Neural progenitor cell (in vitro differentiated cells): ENCODE results near the gene SRPK3. TPM values are rescaled to one million over a fixed set of nuclear protein-coding genes. Genes with fewer than 3 reads are reported as not detected.

Experiments
- DNase-seq: peaks from one replicate; pipeline ENCODE4 v3.0.0-alpha.2; 2016; ENCODE audit warnings: low spot score
- H2AFZ ChIP-seq: fragments of 200-600 bp; sonication (generic); replicated peaks from 2 replicates; pipeline ENCODE4 v1.6.1; 2016; ENCODE audit warnings: antibody characterized with exemption
- H3F3A ChIP-seq: fragments of 200-600 bp; sonication (generic); 2 replicates; pipeline ENCODE4 v1.6.1; 2016; ENCODE audit warnings: antibody characterized with exemption, low read depth
- H3K27ac ChIP-seq: fragments of 200-600 bp; sonication (generic); 2 replicates; pipeline ENCODE4 v1.5.1; 2016; ENCODE audit warnings: mild to moderate bottlenecking
- H3K27me3 ChIP-seq: fragments of 200-600 bp; sonication (generic); 2 replicates; pipeline ENCODE4 v1.6.1; 2016; ENCODE audit warnings: mild to moderate bottlenecking, moderate library complexity
- H3K36me3 ChIP-seq: fragments of 200-600 bp; sonication (generic); 2 replicates; pipeline ENCODE4 v1.5.1; 2016
- H3K4me1 ChIP-seq: fragments of 200-600 bp; sonication (generic); 2 replicates; pipeline ENCODE4 v1.6.1; 2016; ENCODE audit warnings: mixed run types
- H3K4me2 ChIP-seq: fragments of 200-600 bp; sonication (generic); 2 replicates; pipeline ENCODE4 v1.6.1; 2016
- H3K4me3 ChIP-seq: fragments of 200-600 bp; sonication (generic); 2 replicates; pipeline ENCODE4 v1.5.1; 2016
- H3K79me2 ChIP-seq: fragments of 200-600 bp; sonication (generic); 2 replicates; pipeline ENCODE4 v1.6.1; 2016; ENCODE audit warnings: low read depth
- H3K9ac ChIP-seq: fragments of 200-600 bp; sonication (generic); 2 replicates; pipeline ENCODE4 v1.6.1; 2016
- H3K9me3 ChIP-seq: fragments of 200-600 bp; sonication (generic); 2 replicates; pipeline ENCODE4 v1.5.1; 2016; ENCODE audit warnings: low read depth
- H4K20me1 ChIP-seq: fragments of 200-600 bp; sonication (generic); 2 replicates; pipeline ENCODE4 v1.6.1; 2016; ENCODE audit warnings: low read depth
- H3K27ac Mint-ChIP-seq: 3 replicates; pipeline ENCODE4 v1.8.0; 2021; ENCODE audit warnings: mixed read lengths
- H3K27me3 Mint-ChIP-seq: 2 replicates; pipeline ENCODE4 v1.8.0; 2022; ENCODE audit warnings: low read depth, mild to moderate bottlenecking, inconsistent platforms, moderate library complexity, mixed read lengths; ENCODE audit not compliant: insufficient read depth
- H3K36me3 Mint-ChIP-seq: 3 replicates; pipeline ENCODE4 v1.8.0; 2021; ENCODE audit warnings: mixed read lengths
- H3K4me1 Mint-ChIP-seq: 3 replicates; pipeline ENCODE4 v1.8.0; 2021; ENCODE audit warnings: mixed read lengths
- H3K4me3 Mint-ChIP-seq: 3 replicates; pipeline ENCODE4 v1.8.0; 2021; ENCODE audit warnings: mild to moderate bottlenecking, moderate library complexity, mixed read lengths
- H3K9me3 Mint-ChIP-seq: 3 replicates; pipeline ENCODE4 v1.8.0; 2020; ENCODE audit warnings: mixed read lengths
- EZH2 ChIP-seq: fragments of 200-600 bp; sonication (generic); IDR thresholded peaks from 2 replicates; pipeline ENCODE4 v1.6.1; 2017; ENCODE audit warnings: antibody characterized with exemption, mild to moderate bottlenecking, moderate library complexity
- EZH2phosphoT487 ChIP-seq: fragments of 200-600 bp; sonication (generic); IDR thresholded peaks from 2 replicates; pipeline ENCODE4 v1.6.1; 2017; ENCODE audit warnings: antibody characterized with exemption
- total RNA-seq: library from RNA; depleted of rRNA; stranded (reverse); fragments of >200 nt; gene quantifications from 2 replicates; pipeline ENCODE4 v1.2.3, GENCODE V29; 2015; ENCODE audit warnings: low replicate concordance
- TF ChIP-seq, protein P1 (sequence below): fragments of 200-600 bp; sonication (generic); IDR thresholded peaks from 2 replicates; pipeline ENCODE4 v1.5.1; 2017; ENCODE audit warnings: antibody characterized with exemption, mild to moderate bottlenecking

Gene SRPK3
- total RNA-seq, 1 donor from 2014 or later, result not detected

DNA sequence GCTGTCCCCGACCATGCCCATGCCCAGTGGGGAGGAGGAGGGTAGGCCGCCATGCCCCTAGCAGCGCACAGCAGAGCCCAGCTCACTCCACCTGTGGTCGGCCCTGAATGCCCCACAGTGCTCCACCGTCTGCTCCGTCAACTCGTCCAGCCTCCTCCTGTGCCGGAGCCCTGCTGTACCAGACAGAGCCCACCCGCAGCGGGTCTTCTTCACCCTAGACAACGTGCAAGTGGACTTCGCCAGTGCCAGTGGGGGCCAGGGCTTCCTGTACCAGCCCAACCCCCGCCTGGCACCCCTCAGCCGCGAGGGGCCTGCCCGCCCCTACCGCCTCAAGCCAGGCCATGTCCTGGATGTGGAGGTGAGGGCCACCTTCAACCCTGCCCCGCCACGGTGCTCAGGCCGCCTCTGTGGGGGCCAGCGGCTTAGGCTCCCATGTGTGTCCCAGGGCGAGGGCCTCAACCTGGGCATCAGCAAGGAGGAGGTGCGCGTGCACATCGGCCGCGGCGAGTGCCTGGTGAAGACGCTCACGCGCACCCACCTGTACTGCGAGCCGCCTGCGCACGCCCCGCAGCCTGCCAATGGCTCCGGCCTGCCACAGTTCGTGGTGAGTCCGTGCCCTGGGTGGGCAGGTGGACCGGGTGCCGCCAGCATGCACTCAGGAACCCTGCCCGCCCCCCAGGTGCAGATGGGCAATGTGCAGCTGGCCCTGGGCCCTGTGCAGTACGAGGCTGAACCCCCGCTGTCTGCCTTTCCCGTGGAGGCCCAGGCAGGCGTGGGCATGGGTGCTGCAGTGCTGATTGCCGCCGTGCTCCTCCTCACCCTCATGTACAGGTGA lies 6.9 kb upstream of the SRPK3 start:
- peaks cover 5% of the 10 kb centered on the region for H3K9me3 Mint-ChIP-seq
- no peak overlapping the region for H3K27ac Mint-ChIP-seq
- peaks cover 2% of the 10 kb centered on the region for H3K27me3 Mint-ChIP-seq

DNA sequence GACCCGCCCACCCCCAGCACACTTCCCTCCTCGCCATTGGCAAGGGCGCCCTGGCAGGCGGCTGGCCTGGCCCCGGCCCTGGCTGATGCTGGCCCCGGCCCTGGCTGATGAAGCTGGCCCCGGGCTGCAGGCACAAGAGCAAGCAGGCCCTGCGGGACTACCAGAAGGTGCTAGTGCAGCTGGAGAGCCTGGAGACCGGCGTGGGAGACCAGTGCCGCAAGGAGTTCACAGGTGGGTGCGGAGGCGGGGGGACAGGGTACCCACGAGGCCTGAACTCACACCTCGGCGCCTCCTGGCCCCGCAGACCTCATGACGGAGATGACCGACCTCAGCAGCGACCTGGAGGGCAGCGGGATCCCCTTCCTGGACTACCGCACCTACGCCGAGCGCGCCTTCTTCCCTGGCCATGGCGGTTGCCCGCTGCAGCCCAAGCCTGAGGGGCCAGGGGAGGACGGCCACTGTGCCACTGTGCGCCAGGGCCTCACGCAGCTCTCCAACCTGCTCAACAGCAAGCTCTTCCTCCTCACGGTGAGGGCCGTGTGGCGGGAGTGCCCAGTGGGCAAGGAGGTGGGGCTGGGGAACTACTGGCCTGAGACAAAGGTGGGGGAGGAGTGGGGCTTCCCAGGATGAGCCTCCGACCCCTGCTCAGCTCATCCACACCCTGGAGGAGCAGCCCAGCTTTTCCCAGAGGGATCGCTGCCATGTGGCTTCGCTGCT lies 6.1 kb upstream of the SRPK3 start:
- H3K9me3 Mint-ChIP-seq, result peaks cover 5% of the 10 kb centered on the region

More for the DNA sequence above, 6.9 kb upstream of the SRPK3 start:
- no peak overlapping the region for H3K27ac ChIP-seq
- H3K4me3 ChIP-seq, result no peak overlapping the region
- TF ChIP-seq EZH2 (no peak), EZH2phosphoT487 (no peak)
- TF ChIP-seq, protein P1, sequence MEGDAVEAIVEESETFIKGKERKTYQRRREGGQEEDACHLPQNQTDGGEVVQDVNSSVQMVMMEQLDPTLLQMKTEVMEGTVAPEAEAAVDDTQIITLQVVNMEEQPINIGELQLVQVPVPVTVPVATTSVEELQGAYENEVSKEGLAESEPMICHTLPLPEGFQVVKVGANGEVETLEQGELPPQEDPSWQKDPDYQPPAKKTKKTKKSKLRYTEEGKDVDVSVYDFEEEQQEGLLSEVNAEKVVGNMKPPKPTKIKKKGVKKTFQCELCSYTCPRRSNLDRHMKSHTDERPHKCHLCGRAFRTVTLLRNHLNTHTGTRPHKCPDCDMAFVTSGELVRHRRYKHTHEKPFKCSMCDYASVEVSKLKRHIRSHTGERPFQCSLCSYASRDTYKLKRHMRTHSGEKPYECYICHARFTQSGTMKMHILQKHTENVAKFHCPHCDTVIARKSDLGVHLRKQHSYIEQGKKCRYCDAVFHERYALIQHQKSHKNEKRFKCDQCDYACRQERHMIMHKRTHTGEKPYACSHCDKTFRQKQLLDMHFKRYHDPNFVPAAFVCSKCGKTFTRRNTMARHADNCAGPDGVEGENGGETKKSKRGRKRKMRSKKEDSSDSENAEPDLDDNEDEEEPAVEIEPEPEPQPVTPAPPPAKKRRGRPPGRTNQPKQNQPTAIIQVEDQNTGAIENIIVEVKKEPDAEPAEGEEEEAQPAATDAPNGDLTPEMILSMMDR, result no peak
- no peak overlapping the region for H3K4me2 ChIP-seq
- H3K27me3 ChIP-seq, result no peaks in the 10 kb centered on the region
- H3K9me3 ChIP-seq, result no peaks in the 10 kb centered on the region
- no peak overlapping the region for H3K9ac ChIP-seq
- no peaks in the 10 kb centered on the region for H4K20me1 ChIP-seq
- no peak overlapping the region for H2AFZ ChIP-seq
- no peaks in the 10 kb centered on the region for H3K79me2 ChIP-seq
- no peaks in the 10 kb centered on the region for H3K36me3 ChIP-seq
- no peak for DNase-seq
- H3F3A ChIP-seq, result no peaks in the 10 kb centered on the region
- Mint-ChIP-seq H3K36me3 (no peaks in the 10 kb centered on the region), H3K4me1 (no peaks in the 10 kb centered on the region), H3K4me3 (no peak overlapping the region)
- no peaks in the 10 kb centered on the region for H3K4me1 ChIP-seq

DNA sequence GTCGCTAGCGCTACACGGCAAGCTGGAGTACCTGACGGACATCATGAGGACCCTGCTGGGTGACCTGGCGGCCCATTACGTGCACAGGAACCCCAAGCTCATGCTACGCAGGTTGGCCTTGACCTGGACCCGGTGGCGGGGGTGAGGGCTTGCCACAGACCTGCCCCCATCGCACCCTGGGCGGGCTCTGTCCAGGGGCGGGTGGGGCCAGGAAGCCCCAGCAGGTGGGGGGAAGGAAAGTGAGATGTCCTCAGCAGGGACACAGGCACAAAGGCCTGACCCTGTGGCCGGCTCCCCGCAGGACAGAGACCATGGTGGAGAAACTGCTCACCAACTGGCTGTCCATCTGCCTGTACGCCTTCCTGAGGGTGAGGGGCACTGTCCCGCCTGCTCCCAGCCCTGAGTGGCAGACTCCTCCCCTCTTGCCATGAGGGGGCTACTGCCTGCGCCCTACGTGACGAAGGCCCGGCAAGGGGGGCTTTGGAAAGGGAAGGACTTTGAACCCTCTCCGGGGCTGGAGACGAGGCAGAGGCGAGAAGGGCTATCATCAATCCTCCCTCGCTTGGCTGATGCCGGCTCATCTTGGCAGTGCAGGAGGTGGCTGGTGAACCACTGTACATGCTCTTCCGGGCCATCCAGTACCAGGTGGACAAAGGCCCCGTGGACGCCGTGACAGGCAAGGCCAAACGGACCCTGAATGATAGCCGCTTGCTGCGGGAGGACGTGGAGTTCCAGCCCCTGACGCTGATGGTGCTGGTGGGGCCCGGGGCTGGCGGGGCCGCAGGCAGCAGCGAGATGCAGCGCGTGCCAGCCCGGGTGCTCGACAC lies 5.3 kb upstream of the SRPK3 start:
- no peak for DNase-seq
- H4K20me1 ChIP-seq, result no peaks in the 10 kb centered on the region
- no peak overlapping the region for H3K9ac ChIP-seq
- H3K36me3 Mint-ChIP-seq, result no peaks in the 10 kb centered on the region
- TF ChIP-seq, protein P1, result no peak
- TF ChIP-seq EZH2 (no peak), EZH2phosphoT487 (no peak)
- H3K79me2 ChIP-seq, result no peaks in the 10 kb centered on the region
- H3K27me3 ChIP-seq, result no peaks in the 10 kb centered on the region
- peaks cover 2% of the 10 kb centered on the region for H3K27me3 Mint-ChIP-seq
- H3K27ac Mint-ChIP-seq, result no peak overlapping the region
- H3K4me1 ChIP-seq, result no peaks in the 10 kb centered on the region
- no peaks in the 10 kb centered on the region for H3F3A ChIP-seq
- H3K9me3 Mint-ChIP-seq, result peaks cover 4% of the 10 kb centered on the region
- H3K4me2 ChIP-seq, result no peak overlapping the region
- H3K4me3 Mint-ChIP-seq, result no peak overlapping the region
- H2AFZ ChIP-seq, result no peak overlapping the region
- no peak overlapping the region for H3K4me3 ChIP-seq
- H3K9me3 ChIP-seq, result no peaks in the 10 kb centered on the region
- no peak overlapping the region for H3K27ac ChIP-seq
- peaks cover 8% of the 10 kb centered on the region for H3K4me1 Mint-ChIP-seq
- H3K36me3 ChIP-seq, result no peaks in the 10 kb centered on the region

More for the DNA sequence above, 6.1 kb upstream of the SRPK3 start:
- no peak for TF ChIP-seq EZH2
- TF ChIP-seq EZH2phosphoT487, result no peak
- TF ChIP-seq, protein P1, result no peak
- no peaks in the 10 kb centered on the region for H3K4me1 ChIP-seq
- no peak for DNase-seq
- H3K27me3 ChIP-seq, result no peaks in the 10 kb centered on the region
- no peak overlapping the region for H3K27ac ChIP-seq
- no peak overlapping the region for H3K4me2 ChIP-seq
- H3K9ac ChIP-seq, result no peak overlapping the region
- H4K20me1 ChIP-seq, result no peaks in the 10 kb centered on the region
- H3K79me2 ChIP-seq, result no peaks in the 10 kb centered on the region
- Mint-ChIP-seq H3K36me3 (no peaks in the 10 kb centered on the region), H3K4me1 (peaks cover 2% of the 10 kb centered on the region), H3K27me3 (peaks cover 2% of the 10 kb centered on the region), H3K4me3 (no peak overlapping the region), H3K27ac (no peak overlapping the region)
- H2AFZ ChIP-seq, result no peak overlapping the region
- H3K9me3 ChIP-seq, result no peaks in the 10 kb centered on the region
- no peaks in the 10 kb centered on the region for H3F3A ChIP-seq
- no peaks in the 10 kb centered on the region for H3K36me3 ChIP-seq
- H3K4me3 ChIP-seq, result no peak overlapping the region
